GM12891 (cell line): Measurements from ENCODE around the gene ZNF200.
"Not testable (repeated sequence)": the region's sequence is repeated elsewhere in the genome, so short reads cannot be mapped to it uniquely, and the experiment has no call there.

Experiments
- DNase-seq: peaks from one replicate; pipeline ENCODE4 v3.0.0; 2011; ENCODE audit warnings: low spot score; ENCODE audit not compliant: insufficient read length
- FAIRE-seq: peaks from 2 replicates; lab custom pipeline; 2011; peaks lifted over from hg19 to GRCh38; lab: Jason Lieb, UNC
- PAX5 ChIP-seq: IDR thresholded peaks from 2 replicates; pipeline ENCODE4 v1.6.1; 2011; ENCODE audit warnings: low read length, moderate library complexity, mild to moderate bottlenecking; ENCODE audit not compliant: insufficient read depth, severe bottlenecking
- POLR2A ChIP-seq: IDR thresholded peaks from 2 replicates; pipeline ENCODE4 v1.6.1; 2011; ENCODE audit warnings: low read depth, low read length, control low read depth
- POLR2AphosphoS5 ChIP-seq: IDR thresholded peaks from 2 replicates; pipeline ENCODE4 v1.6.1; 2011; ENCODE audit warnings: low read depth, low read length, control low read depth
- POU2F2 ChIP-seq: IDR thresholded peaks from 2 replicates; pipeline ENCODE4 v1.6.1; 2011; ENCODE audit warnings: low read depth, mild to moderate bottlenecking, control low read depth, low read length, moderate library complexity
- SPI1 ChIP-seq: IDR thresholded peaks from 2 replicates; pipeline ENCODE4 v1.6.1; 2011; ENCODE audit warnings: low read depth, low read length, control low read depth
- TAF1 ChIP-seq: IDR thresholded peaks from 2 replicates; pipeline ENCODE4 v1.6.1; 2011; ENCODE audit warnings: low read depth, low read length, control low read depth

ZNF200 gene

DNA sequence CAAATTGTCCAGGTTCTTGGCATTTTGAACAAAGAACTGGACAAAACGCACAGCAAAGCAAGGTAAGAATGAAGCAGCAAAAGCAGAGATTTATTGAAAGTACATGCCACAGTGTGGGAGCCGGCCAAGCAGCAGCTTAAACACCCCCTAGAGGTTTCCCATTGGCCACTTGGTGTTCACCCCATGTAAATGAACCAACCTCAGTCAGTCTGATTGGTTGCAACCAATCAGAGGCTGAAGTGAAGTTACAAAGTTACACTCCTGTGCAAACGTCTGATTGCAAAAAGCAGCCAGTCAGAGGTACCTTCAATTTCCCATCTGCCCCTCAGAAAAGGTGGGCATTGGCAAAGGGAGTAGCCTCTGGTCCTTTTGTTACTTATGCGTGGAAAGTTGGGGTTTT, 39.5 kb upstream of the ZNF200 start:
- FAIRE-seq = no peak
- TF ChIP-seq POLR2AphosphoS5 (no peak), POU2F2 (no peak), TAF1 (no peak), POLR2A (no peak), SPI1 (no peak), PAX5 (no peak)
- no peak for DNase-seq

DNA sequence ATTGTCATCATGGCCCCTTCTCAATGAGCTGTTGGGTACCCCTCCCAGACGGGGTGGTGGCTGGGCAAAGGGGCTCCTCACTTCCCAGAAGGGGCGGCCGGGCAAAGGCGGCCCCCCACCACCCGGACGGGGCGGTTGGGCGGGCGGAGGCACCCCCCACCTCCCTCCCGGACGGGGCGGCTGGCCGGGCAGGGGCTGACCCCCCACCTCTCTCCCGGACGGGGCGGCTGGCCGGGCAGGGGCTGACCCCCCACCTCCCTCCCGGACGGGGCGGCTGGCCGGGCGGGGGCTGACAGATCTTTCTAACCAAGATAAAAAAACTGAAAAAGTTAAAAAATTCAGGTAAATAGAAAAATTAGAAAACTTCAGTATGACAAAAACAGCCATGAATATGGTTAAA, 36.3 kb upstream of the ZNF200 start:
- not testable (repeated sequence) for DNase-seq, FAIRE-seq

DNA sequence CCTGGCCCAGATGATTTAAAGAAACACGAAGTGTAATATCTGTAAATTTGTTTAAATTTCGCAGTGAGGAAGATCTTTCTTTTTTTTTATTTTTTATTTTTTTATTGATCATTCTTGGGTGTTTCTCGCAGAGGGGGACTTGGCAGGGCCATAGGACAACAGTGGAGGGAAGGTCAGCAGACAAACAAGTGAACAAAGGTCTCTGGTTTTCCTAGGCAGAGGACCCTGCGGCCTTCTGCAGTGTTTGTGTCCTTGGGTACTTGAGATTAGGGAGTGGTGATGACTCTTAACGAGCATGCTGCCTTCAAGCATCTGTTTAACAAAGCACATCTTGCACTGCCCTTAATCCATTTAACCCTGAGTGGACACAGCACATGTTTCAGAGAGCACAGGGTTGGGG, 35.8 kb upstream of the ZNF200 start:
- not testable (repeated sequence) for FAIRE-seq, DNase-seq

DNA sequence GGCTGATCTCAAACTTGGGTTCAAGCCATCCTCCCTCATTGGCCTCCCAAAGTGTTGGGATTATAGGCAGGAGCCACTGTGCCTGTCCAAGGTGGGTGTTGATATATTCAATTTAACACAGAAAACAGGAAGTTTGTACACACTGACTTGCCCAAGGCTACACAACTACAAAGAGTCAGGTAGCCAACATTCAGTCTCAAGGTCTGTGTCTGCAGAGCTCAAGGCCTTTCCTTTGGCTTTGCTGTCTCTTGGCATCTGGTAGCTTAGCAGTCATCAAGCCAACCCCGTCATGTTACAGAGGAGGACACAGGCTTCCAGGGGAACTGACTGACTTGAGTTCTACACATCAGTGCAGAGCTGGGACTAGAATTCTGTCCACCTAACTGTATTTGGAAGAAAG, 33.3 kb upstream of the ZNF200 start:
- FAIRE-seq (no peak), DNase-seq (no peak)
- no peak for TF ChIP-seq PAX5
- no peak for TF ChIP-seq POLR2A
- no peak for TF ChIP-seq POU2F2
- TF ChIP-seq SPI1 = no peak
- TF ChIP-seq TAF1 = no peak

DNA sequence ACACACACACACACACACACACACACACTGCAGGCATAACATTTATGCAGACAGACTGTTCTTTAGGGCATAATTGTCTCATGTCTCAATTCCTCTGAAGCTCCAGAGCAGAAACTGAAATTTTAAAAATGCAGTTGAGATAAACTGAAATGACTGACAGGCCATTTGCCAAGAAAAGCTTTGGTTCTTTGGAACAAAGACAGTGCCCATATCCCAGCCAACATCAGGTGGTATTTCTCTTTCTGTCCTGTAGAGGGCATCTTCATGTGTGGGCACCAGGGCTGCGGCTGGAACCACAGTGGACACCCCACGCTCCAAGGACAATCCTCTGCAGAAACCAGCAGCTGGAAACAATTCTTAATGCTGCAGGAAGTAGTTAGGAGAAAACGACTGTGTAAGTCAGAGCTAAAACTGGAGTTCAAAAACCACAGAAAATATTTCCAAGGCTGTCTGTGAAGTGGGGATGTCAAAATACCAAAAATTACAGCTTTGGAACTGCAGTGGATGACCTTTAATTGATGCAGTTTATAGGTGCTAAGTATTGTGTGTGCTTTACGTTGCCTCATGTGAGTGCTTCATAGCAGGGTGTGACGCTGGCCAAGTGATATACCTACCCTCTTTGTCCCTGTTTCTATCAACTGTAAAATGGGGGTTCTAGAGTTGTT, 32.0 kb upstream of the ZNF200 start:
- TF ChIP-seq POLR2A = no peak
- TF ChIP-seq PAX5 = no peak
- no peak for TF ChIP-seq POU2F2
- TF ChIP-seq TAF1 = no peak
- TF ChIP-seq POLR2AphosphoS5 = no peak
- TF ChIP-seq SPI1 = no peak
- no peak for FAIRE-seq
- DNase-seq = no peak

DNA sequence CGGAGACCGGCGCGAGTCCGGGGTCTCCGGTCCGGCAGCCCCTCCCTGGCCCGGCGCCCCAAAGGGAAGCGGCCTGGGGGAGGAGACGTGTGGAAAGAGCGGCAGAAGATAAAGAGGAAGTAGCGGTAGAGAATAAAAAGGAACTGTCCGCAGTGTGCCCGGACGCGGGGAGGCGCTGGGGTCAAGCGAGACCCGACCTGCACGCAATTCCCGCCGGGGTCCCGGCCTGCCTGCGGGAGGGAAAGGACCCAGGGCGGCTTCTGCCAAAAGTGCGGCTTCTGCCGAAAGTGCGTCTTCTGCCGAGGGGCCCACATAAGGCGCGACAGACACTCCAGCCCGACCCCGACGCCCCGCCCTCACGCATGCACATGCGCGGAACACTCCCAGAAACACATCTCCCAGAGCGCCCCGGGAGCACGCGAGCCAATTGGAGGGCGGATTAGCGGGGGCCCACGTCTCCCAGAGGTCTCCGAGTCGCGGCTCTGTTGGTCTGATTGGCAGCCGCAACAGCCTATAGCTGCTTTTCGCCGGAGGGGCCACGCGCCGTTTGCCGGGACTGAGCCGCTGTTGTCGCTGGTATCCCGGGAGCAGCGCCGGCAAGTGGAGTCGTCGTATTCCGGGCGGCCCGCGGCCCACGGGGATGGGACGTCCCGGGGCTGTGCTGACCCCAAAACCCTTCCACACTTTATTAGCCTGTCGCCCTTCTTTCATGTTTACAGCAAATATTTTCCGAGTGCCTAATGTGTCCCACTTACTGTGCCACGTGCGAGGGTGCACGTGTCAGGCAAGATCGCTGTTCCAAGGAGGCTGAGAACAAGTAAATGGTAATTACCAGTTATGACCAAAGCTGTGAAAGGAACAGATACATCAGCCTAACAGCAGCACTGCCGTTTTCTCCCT, 29.4 kb upstream of the ZNF200 start:
- peak; percentile 94 for FAIRE-seq
- TF ChIP-seq POLR2A (peak; percentile 70), POLR2AphosphoS5 (peak; percentile 65; the same call in 1 of the 2 replicates), SPI1 (peak; percentile 89), TAF1 (0 out of 2 replicates have a peak, but pooled peaks have one; percentile 25), PAX5 (no peak), POU2F2 (no peak)
- peak; percentile 95 for DNase-seq

DNA sequence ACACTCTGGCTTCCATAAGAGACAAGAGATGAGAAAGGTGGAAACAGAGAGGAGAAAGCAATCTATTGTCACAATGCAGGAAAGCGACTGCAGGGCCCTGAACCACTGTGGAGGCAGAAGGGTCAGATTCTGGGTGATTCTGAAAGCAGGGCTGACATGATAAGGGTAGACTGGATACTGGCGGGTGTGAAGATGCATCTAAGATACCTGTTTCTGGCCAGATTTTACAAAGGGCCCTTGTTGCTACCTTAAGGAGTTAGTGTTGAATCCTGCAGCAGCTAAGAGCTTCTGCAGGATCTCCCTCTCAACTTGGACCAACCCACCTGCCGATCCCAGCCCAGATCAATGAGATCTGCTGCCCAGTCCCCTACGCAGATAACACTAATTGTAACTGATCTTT, 27.6 kb upstream of the ZNF200 start:
- TF ChIP-seq POLR2AphosphoS5 (no peak), SPI1 (no peak), POU2F2 (no peak), TAF1 (no peak), PAX5 (no peak), POLR2A (no peak)
- DNase-seq (no peak), FAIRE-seq (no peak)

DNA sequence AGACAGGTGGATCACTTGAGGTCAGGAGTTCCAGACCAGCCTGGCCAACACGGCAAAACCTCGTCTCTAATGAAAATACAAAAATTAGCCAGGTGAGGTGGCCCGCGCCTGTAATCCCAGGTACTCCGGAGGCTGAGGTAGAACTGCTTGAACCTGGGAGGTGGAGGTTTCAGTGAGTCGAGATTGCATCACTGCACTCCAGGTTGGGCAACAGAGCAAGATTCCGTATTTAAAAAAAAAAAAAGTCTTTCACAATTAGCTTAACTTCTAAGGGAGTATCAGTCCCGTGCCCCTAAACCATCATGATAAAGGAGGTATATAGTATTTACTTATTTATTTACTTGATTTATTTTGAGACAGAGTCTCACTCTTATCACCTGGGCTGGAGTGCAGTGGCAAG, 24.9 kb upstream of the ZNF200 start:
- FAIRE-seq (no peak), DNase-seq (no peak)

DNA sequence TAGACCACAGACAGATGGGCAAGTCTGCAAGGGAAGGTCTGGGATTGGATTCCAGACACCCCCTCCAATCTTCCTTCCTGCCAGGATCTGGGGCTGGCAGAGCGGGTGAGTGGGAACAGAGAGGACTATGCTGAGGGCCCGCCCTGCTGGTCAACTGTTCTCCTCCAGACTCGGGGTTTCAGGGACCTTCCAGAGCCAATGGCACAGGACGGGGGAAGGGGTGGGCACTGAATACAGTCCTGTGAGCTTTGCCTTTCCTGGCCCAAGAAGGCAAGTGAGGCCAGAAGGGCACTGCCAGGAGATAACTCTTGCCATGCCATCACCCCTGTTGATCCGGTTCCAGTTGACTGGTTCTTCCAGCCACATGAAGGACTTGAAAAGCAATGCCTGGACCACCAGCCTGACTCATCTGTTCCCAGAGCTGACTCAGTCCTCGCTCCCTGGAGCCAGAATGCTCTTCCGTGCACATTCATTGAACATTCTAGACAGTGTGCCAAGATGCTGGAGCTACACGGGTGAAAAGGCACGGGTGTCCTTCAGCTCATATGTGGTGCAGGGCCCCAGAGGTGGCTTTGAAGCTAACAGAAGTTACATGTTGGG, 22.0 kb upstream of the ZNF200 start:
- DNase-seq (no peak), FAIRE-seq (no peak)
- TF ChIP-seq POLR2A (no peak), TAF1 (no peak), POLR2AphosphoS5 (no peak), SPI1 (no peak), PAX5 (no peak), POU2F2 (no peak)

More for the DNA sequence above, 24.9 kb upstream of the ZNF200 start:
- TF ChIP-seq PAX5 (no peak), TAF1 (no peak), SPI1 (no peak), POLR2AphosphoS5 (no peak), POU2F2 (no peak), POLR2A (no peak)

DNA sequence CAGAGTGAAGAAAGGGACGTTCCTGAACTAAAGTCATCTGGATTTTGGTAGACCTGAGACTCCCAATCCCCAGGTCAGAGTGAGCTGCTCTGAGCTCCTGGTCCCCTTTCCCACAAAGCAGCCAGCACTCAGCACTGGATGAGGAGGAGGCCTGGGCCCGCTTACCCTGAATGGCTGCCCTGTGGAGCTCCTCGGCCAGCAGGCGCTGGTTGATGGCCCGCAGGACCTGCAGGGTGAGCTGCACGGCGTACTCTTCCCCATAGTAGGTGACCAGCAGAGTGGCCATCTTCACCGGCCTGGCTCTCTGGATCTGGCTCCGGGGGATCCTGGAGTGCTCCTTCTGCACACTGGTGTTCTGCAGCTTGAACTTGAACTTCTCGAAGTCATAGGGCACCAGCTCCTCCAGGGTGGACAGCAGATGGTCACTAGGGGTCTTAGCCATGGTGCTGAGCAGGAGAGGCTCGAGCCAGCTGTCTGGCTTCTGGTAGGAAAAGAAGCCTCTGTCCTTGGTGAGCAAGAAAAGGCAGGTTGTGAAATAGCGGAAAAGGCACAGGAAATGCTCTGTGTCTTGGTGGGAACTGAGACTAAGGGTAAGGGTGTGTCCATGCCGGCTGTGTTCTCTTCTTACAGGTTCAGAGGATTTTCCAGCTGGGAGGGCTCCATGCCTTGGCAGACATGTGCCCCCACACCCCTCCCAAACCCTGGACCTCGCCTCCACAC, 21.3 kb upstream of the ZNF200 start, which contains the start of gene MEFV:
TSS of gene MEFV (minus strand) at position 488 of the 720 bp plus-strand sequence. CDS start at position 442, 46 bp downstream.
- TF ChIP-seq PAX5 = no peak
- no peak for TF ChIP-seq SPI1
- no peak for TF ChIP-seq POU2F2
- no peak for TF ChIP-seq POLR2AphosphoS5
- TF ChIP-seq POLR2A = no peak
- FAIRE-seq (no peak), DNase-seq (no peak)
